NOMO-1 treated with DMSO at 0.1 percent for 48 hours (cell line): ENCODE measurements around the gene MYRFL.

ENCODE experiments used
- DNase-seq: peaks from one replicate; lab custom pipeline; 2025; ENCODE audit not compliant: unreplicated experiment; lab: John Stamatoyannopoulos, UW

The MYRFL gene

DNA sequence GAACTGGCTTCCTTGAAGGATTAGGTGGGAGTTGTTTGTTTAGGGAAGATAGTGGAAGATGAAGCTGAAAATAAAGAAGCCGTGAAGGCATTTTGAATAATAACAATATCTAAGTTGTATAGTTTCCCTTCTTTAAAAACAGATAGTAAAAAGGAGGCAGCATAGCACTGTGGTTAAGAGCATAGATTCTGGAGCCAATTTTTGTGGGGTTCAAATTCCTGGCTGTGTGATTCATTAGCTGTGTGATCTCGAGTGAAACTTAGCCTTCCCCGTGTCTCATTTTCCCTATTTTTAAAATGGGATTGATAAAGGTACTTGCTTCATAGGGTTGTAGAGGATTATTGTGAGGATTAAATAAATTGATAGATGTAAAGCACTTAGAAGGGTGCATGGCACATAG, 104.5 kb downstream of the MYRFL start:
- DNase-seq, result no peak

DNA sequence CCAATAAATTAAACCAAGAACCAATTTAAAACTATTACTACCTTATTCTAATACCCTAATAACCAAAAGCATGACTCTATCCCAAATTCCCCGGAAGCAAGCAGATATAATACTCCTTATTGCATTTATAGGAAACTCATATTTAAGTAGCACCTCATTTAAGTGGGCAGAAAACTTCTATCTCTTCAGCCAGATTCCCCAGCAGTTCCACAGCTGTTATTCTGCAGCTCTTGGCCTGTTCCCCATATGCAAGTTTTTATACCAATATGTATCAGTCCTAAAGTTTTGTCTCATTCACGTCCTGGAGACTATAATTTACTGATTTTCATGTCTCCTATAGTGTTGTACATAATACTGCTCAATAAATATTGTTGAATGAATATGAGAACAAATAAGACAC, 106.5 kb downstream of the MYRFL start:
- DNase-seq, result no peak

DNA sequence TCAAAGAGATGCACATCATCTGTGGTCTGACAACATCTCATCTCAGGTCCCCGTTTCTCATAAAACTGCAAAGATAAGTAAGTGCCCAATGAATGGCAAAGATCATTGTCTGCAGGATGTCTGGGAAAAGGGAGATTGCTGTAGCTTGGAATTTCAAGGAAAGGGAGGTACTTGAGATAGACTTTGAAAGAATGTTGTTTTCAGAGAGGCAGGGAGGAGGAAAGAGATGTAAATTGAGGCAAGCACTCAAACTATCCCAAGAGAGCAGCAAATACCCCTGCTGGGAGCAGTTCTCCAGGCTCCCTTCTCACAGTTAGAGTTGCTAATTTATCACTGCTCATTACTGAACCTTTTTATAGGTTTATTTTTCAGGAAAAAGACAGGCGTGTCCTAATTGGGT, 107.1 kb downstream of the MYRFL start:
- DNase-seq, result no peak

- no peak for DNase-seq
Observed at GRCh38 chr12:69932676-69933552, 107.9 kb downstream of the MYRFL start.

DNA sequence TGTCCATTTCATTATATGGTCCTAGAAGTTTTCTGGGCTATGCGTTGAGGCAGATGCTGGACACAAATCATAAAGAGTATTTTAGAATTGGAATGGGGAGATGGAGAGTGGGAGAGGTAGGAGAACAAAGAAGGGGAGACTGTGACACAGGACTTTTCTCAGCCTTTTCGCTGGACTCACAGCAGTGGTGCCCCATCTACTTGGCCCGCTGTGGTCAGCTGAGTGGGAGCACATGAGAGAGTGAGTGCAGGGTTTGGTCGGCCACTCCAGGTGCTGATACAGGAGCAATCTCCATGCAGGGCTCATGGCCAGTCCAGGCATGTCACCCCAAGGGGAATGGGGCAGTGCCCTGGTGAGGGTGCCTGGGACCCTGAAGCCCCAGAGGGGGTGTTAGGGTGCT, 109.0 kb downstream of the MYRFL start:
- no peak for DNase-seq

- peak; percentile 3 for DNase-seq
Observed at GRCh38 chr12:69935651-69936100, 110.6 kb downstream of the MYRFL start.

- DNase-seq, result no peak
Observed at GRCh38 chr12:69936214-69936731, 111.2 kb downstream of the MYRFL start.

DNA sequence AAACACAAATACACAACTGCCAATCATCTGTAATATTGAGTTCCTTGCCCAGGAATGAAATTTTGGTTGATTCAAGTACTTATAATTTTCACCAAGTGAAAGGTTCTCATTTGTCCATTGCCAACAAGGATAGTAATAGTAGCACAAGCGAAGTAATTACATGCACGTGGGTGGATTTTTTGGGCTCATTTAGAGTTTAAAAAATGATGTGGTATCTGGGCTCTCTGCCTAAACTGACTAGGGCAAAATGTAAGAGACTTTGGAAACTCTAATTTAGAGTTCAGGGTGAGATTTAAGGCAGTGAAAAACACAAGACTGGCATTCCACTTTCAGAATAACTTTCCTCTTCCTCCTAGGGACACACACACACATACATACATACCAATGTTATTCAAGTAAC, 111.7 kb downstream of the MYRFL start:
- DNase-seq, result no peak

- no peak for DNase-seq
Observed at GRCh38 chr12:69947123-69947522, 122.1 kb downstream of the MYRFL start.

GRCh38 chr12:69947897-69948296, 122.9 kb downstream of the MYRFL start:
- peak; percentile 52 for DNase-seq

DNA sequence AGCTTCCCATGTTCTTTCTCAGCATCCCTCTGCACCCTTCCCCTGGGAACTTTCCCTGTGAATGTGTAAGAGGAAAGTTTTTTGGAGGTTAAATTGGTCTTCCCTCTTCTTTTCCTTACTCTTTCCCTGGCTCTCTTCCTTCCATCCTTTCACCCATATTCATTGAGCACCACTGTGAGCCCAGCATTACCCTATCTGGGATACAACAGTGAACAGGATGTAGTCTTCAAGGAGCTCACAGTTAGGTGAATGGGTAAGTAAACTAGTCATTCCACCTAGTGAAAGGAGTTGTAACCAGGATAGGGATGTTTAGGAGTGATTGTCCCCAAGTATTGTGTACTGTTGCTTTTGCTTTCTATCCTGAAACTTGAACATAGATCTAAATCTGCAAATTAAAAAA, 123.8 kb downstream of the MYRFL start:
- no peak for DNase-seq

DNA sequence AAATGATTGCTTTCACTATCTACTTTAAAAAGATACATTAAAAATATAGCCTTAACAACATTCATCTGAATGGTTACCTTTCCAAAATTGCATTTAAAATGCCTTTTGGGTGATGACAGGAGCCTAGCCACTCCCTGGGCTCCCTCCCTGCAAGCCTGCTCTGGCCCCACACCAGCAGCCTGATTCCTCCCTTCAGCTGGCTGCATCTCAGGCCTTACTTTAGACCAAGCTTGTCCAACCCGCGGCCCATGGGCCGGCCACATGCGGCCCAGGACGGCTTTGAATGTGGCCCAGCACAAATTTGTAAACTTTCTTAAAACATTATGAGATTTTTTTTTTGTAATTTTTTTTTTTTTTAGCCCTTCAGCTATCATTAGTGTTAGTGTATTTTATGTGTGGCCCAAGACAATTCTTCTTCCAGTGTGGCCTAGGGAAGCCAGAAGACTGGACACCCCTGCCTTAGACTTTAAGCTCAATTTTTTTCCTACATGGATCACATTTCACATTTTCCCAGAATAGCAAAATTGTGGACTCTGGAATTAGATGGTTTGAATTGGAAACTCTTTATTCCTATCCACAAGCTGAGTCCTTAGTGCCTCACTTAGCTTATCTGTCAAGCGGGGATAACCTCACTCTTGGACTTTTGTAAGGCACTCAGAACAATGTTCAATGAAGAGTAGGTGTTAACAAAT, 124.4 kb downstream of the MYRFL start:
- no peak for DNase-seq

- DNase-seq, result no peak
Observed at GRCh38 chr12:69951108-69951507, 126.1 kb downstream of the MYRFL start.

GRCh38 chr12:69952890-69953289, 127.9 kb downstream of the MYRFL start:
- DNase-seq, result no peak

- DNase-seq, result no peak
Observed at GRCh38 chr12:69961246-69961645, 136.2 kb downstream of the MYRFL start.

DNA sequence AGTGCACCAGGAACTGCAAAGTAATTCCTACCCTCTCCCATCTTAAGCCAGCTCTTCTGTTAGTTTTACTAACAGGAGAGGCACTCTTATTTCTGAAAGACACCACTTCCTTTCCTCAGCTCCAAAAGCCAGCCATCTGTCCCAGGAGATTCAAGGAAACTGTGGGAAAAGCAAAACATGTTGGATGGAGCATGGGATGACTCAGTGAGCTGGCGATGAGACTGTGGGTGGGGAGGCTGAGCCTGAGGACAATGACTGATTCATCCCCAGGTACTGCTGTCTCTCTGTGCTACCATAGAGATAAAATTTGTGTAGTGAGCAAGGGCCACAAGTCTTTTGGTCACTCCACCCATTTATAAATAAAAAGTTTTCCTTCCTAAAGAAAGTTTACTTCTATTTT, 141.4 kb downstream of the MYRFL start:
- no peak for DNase-seq

GRCh38 chr12:69966839-69967238, 141.8 kb downstream of the MYRFL start:
- no peak for DNase-seq

- DNase-seq, result no peak
Observed at GRCh38 chr12:69969011-69969410, 144.0 kb downstream of the MYRFL start.

DNA sequence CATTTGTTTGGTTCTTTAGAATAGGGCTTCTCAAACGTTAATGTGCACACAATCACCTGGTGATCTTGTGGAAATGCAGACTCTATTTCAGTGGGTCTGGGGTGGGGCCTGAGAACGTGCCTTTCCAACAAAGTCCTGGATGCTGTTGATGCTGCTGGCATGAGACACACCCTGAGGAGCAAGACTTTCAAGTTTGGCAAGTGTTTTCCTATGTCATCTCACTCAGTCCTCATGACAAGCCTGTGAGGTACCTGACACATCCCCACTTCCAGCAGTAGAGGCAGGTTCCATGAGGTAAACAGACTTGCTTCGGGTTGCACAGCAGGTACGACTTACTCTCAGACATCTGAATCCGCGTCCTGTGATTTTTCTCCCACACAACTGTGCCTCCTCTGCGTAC, 147.1 kb downstream of the MYRFL start:
- DNase-seq, result no peak

GRCh38 chr12:69978020-69978419, 153.0 kb downstream of the MYRFL start:
- peak; percentile 27 for DNase-seq

GRCh38 chr12:69981881-69982475, 157.0 kb downstream of the MYRFL start:
- DNase-seq, result peak; percentile 89

DNA sequence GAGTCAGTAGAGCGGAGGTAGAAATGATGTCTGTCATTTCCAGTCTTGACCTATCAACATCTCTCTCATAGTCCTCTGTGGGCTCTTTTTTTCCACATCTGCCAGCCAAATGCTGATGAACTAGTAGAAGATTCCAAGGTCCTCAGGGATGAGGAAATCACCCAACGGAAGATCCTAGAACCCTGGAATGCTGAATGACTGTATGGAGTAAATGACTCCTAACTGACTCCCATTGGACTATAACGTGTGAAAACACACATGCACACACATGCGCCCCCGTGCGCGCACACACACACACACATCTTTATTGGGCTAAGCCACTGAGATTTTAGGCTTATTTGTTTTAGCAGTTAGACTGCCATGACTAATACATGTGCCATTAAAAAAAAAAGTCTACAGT, 159.2 kb downstream of the MYRFL start:
- DNase-seq, result no peak
